ENCODE measurements around the gene KMT2C.

GRCh38 chr7:152140067-152140466, 295.7 kb downstream of the KMT2C start:
- TF ChIP-seq CTCF (IDR thresholded peaks at IDR 0.05) = no peak
- TF ChIP-seq POLR2A (IDR thresholded peaks at IDR 0.05) = no peak

Data from thyroid gland (tissue), 4 donors.